GM19099 (cell line): ENCODE data around the gene RBMS3.

Experiments used
- POLR2A ChIP-seq: IDR thresholded peaks from 3 replicates; pipeline ENCODE4 v1.6.1; 2011; ENCODE audit warnings: low read depth; ENCODE audit not compliant: insufficient read length; ENCODE audit errors: extremely low read depth

Gene RBMS3

DNA sequence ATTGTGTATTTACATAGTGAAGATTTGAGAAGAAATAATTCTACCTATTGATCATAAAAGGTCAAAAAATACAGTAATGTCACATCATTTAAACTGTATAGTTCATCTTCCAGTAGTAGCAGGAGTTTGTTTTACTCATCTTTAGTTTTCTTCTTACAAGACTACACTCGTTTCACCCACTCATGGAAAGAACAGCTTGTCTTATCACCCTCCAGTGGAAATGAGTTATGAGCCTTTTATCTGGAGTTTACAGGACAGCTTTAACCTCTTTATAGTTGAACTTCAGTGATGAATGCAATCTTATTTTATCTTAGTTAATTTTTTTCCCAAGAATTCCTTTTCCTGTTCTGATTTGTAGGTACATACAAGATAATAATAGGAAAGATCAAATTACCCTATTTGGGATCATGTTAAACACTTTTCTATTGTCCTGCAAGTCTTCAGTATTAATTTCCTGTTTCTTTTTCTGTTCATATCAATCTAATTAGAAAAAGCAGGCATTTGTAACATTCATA lies 36.8 kb downstream of the RBMS3 start:
- TF ChIP-seq POLR2A, result no peak

DNA sequence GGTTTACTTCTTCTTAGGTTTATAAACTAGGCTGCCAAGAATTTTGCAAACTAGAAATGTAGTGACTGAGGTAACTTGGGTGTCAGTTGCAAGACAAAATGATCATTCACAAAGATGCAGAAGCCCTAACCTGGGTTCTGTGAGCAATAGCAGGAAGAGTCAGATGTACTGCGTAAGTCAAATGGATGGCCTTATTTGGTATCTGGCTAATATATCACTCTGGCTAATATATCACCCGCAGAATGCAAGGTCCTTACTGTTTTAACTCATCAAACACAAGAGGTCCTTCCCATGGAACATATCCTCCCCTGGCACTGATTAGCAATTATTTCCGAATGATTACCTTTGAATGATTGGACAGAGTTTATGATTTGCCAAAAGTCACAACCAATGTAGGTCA lies 37.4 kb downstream of the RBMS3 start:
- no peak for TF ChIP-seq POLR2A

DNA sequence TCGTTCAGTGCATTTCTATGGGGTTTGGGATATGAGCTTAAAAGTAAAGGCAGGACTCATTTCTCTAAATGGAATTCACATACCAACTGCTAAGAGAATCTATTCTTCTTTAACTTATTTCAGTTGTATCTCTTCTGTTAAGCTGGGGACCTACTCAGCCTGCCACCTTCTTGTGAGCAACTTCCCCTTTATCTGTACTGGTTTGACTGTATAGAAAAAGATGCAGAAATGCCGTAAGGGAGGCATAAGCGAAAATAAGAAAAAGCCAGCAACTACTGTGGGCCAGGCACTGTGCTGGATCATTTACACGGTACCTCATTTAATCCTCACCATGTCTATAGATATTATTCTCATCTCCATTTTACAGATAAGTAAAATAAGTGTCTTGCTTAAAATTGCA lies 38.4 kb downstream of the RBMS3 start:
- TF ChIP-seq POLR2A, result no peak

DNA sequence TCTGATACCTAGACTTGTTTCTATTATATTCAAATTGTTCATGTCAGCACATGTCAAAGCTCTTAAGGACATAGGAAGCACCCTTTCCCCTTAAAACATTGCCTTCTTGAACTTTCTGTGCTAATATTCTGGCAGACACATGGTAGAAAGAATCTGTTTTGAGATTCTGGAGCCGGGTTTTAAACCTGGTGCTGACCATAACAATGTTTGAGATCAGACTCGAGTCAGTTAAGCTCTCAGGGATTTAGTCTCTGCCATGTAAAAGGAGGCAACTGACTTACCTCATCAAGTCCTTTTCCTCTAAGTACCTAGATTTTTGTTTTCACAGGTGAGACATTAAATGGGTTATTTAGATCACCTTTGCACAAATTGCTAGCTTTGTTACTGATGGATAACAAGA lies 38.9 kb downstream of the RBMS3 start:
- no peak for TF ChIP-seq POLR2A

DNA sequence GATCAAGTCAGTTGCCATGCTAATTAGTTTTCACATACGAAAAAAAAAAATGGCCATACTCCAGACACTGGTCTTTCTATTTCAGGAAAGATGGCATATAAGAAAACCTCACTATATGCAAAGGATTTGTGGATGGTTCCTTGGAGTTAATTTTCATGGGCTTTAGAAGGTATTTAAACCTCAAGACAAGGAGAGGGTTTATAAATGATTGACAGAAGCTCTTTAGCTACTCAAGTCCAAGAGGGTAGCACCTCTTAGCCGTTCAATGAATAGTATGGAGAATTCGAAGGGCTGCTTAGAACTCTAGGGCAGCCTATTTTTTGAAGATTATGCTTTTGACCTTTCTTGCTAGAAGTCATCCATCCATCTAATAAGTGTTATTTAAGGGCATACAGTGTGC lies 41.7 kb downstream of the RBMS3 start:
- no peak for TF ChIP-seq POLR2A

DNA sequence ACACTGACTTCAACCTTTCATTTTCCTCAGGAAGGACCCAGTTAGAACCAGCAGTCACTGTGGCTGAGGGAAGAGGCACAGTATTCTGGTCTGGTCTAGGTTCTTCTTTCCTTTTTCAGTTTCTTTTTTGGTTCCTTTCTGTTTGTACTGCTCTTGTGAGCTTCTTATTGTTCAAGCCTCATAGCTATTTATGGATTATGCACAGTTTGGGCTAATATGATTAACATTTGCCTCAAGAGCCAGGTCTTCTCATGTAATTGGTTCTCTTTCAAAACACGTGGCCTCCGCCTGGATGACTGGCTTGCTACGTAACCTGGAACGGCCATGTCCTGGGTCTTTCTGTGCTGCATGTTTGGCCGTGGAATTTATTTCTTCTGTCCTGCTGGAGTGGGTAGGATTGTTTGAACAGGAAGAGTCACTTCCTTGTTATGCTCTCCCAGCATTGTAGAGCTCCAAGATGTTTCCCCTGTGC lies 43.3 kb downstream of the RBMS3 start:
- no peak for TF ChIP-seq POLR2A

DNA sequence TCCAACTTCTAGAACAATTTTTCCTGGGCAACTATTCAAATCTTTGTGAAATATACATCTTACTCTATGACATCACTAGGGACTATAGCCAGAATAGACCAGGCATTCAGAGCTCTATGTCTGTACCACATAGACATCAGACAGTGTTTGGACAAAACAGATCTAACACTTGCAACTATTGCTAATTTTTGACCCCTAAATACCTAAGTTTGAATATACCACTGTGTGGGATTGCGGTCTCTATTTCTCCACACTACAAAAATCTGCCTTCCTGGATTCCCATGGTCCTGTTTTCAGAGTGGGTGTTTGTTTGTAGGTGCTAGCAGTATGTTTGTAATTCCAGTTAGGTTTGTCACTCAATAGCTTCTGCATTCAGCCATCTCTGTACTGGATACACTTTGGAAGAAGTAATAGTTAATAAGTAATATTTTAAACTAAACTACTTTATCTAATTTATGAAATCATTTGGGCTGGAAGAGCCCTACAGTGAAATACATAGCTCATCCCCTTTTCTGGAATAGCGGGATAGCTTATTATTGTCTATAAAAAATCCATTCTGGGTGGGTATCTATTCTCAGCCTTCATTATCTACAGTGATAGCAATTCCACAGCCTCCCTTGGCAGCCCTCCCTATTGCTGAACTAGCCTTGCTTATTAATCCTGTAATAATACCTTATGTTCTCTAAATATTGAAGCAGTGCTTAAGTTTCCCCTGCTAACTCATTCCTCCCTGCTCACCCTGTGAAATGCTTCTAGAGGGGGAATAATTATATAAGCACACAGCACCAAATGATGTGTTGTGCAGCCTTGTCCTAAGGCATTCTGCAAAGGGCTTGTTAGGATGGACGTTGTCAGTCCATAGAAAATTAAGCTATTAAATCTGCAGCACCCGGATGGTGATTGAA lies 49.4 kb downstream of the RBMS3 start:
- TF ChIP-seq POLR2A, result no peak

DNA sequence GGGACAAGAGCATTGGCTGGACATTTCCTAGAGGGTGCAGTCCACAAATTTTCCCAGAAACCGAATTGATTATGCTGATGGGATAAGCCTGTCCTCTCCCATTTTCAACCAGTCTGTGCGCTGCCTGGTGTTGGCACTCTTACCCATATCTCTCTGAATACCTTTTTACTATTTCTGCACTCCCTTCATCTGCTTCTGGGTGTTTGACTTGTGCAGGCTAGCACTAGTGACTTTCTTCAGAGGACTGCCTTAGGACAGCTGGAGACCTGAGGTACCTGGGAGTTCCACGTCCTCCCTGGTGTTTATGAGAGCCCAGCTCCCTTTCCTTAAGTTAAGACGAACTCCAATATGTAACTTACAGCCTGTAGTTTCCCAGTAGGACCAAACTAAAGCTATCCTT lies 50.2 kb downstream of the RBMS3 start:
- TF ChIP-seq POLR2A, result no peak

DNA sequence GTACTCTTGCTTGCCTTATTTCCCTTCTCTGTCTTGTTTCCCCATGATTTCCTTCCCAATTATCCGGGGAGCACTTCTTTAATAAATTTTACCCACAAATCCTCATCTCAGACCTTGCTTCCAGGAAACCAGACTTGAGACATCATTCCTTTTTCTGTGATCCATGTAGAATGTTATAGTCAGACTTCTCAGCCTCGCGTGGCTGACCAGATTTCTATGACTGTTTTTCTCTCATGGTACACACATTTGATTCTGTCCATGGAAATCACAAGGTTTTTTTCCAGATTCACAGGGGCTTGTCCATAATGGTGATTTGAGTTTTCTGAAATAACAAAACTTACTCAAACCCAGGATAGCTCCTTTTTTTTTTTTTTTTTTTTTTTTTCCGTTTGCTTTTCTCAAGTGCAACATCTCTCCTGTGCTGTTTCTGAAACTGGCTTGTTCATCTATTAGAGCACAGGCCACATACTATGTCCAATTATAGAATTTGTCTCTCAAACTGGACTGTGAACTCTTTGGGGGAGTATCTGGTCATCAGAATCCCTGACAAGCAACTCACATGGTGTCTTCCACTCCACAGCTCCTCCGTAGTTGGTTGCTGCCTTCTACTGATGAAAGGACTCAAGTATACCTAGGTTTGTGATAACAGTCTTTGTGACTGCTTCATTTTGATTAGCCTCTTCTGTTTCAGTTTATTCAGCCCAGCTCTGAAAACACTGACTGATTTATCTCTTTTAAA lies 50.8 kb downstream of the RBMS3 start:
- no peak for TF ChIP-seq POLR2A

DNA sequence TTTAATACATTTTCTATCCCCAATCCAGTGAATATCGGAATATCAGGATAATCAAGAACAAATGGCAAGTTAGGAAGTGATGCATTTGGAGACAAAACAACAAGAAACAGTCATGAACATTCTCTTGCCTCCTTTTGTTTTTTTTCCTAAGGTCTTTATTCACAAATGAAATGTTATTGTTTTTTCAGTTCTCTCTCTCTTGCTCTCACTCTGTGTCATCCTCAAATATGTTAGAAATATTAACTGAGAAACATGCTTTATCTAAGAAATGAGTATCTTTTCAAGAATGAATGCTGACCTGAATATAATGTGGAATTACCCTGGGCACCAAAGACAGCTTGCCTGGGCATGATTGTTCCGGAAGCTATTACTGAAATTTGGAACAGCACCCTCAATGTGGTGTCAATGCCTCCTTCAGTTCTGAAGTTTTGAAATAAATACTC lies 51.3 kb downstream of the RBMS3 start:
- no peak for TF ChIP-seq POLR2A

DNA sequence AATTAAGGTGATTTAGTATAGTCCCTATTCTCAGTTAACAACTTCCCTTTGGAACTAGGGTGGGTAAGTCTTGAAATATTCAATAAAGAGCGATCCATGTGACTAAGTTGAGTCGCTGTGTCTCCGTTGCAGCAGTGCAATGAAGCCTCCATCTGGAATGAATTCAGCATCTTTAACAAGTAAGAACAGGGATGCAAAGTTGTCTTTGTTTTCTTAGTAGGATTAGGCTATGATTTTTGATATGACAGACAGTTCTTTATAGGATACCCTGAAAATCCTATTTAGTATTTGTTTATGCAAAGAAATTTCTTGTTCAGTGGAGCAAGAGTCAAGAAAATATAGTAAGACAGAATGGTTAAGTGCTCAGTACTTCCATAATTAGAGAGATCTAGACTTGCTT lies 52.7 kb downstream of the RBMS3 start:
- TF ChIP-seq POLR2A, result no peak

DNA sequence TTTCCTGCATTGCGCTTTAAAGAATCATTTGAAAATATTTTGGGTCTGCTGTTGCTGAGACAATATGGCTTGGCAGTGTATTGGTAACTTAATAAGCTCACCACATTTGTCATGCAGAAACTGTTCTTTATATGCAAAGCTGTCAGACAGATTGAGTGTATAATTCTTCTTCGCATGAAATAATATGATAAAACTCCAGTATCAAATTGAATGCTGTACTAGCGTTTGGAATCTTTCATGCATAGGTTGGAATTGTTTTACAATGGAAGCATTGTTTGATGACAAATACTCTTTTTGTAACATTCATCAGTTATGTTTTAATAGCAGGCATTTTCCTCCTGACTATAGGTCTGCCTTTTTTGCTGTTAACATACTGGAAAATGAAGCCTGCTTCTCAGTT lies 53.8 kb downstream of the RBMS3 start:
- no peak for TF ChIP-seq POLR2A

DNA sequence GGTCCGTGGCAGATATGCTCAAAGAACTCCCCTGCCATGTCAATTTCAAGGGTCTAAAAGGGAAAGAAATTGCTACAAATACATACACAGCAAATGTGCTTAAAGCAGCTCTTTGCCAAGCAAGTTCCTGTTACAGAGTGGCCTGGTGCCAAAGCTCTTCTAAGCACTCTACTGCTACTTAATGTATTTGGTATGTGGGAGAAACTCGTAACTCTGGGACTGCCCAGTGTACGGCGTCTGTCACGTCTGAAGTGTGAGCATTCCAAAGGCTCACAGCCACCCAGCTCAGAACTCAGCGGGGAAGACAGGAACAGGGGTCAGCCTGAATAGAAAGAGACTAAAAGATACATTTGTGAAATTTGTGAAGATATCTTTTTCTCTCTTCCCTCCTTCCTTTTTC lies 54.6 kb downstream of the RBMS3 start:
- TF ChIP-seq POLR2A, result no peak

DNA sequence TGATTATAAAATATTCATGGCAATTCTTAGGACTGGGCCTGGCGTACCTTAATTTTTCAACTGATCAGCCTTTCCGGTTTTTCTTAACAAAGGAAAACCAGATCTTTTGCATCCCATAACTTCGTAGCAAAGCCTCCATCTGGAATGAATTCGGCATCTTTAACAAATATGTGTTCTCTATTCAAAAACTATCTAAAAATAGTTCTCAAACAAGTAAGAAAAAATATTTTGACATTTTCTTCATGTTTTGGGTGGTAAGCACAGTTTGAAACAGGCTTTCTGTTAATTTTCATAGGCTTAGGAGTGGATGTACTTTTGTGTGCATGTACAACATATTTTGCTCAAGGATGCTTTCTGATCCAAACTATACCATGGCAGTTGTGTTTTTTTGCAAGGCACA lies 55.1 kb downstream of the RBMS3 start:
- TF ChIP-seq POLR2A, result no peak

DNA sequence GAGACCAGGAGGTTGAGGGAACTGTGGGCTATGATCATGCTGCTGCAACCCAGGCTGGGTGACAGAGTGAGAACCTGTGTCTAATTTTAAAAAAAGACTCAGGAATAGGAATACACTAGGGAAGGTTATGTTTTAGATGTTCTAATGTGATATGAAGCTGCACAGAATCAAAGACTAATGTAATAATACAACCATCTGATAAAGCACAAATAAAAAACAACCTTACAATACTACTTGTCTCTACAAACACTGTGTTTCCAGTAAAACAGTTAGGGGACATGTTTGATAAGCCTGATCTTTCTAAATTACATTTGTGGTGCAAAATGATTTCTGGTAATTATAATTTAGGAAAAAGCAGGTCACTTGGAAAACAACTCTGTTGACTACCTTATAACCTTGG lies 56.7 kb downstream of the RBMS3 start:
- TF ChIP-seq POLR2A, result no peak

DNA sequence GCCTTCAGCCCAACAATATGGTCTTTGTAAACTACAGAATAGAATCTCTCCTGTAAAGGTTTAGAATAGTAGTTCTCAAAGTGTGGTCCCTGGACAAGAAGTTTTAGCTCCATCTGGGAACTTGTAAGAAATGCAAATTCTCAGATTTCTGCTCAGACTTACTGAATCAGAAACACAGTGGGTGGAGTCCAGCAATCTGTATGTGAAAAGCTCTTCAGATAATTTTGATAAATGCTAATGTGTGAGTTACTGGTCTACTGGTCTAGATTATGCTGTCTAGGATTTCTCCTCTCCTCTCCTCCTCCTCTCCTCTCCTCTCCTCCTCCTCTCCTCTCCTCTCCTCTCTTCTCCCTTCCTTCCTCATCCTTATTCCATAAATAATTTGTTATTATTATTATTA lies 57.5 kb downstream of the RBMS3 start:
- TF ChIP-seq POLR2A, result no peak
